WTC11 (cell line): ENCODE results near the gene PRR15L.

ENCODE experiments used
- KAT7 ChIP-seq: sonication (generic); formaldehyde crosslinking; IDR thresholded peaks from 2 replicates; pipeline ENCODE4 v1.8.1; 2023; ENCODE audit warnings: missing genetic modification reagents, mild to moderate bottlenecking, borderline replicate concordance
- ZNF317 ChIP-seq: sonication (generic); formaldehyde crosslinking; IDR thresholded peaks from 2 replicates; pipeline ENCODE4 v1.8.1; 2023; ENCODE audit warnings: low read depth, mild to moderate bottlenecking, moderate library complexity, missing genetic modification reagents, borderline replicate concordance
- TF ChIP-seq, protein P1 (sequence below): sonication (generic); formaldehyde crosslinking; IDR thresholded peaks from 2 replicates; pipeline ENCODE4 v1.8.0; 2022; ENCODE audit warnings: mild to moderate bottlenecking, missing genetic modification reagents

DNA sequence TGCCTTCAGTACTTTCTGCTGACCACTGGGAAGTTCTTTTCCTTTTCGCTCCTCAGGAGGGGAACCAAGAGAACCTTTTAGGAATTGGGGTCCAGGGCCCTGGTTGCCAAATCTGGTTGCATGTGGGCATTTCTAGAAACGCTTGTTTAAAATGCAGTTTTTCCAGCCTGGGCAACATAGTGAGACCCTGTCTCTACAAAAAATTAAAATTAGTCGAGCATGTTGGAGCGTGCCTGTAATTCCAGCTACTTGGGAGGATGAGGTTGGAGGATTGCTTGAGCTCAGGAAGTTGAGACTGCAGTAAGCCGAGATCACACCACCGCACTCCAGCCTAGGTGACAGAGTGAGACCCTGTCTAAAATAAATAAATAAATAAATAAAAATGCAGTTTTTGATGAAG, 15.1 kb downstream of the PRR15L start:
- TF ChIP-seq KAT7 (CRISPR knock-in tag) (no peak), ZNF317 (CRISPR knock-in tag) (no peak)
- TF ChIP-seq, protein P1, sequence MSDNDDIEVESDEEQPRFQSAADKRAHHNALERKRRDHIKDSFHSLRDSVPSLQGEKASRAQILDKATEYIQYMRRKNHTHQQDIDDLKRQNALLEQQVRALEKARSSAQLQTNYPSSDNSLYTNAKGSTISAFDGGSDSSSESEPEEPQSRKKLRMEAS (CRISPR knock-in tag), result no peak
